Neutrophil (primary cell): ENCODE results near the gene CD99L2.

Source experiments
- H3K27ac ChIP-seq: fragments of 200-600 bp; sonication (generic); 2 replicates; pipeline ENCODE4 v1.5.1; 2016; ENCODE audit warnings: mild to moderate bottlenecking, moderate library complexity
- H3K27me3 ChIP-seq: fragments of 200-600 bp; sonication (generic); 2 replicates; pipeline ENCODE4 v1.6.0; 2016; ENCODE audit warnings: mild to moderate bottlenecking
- H3K36me3 ChIP-seq: fragments of 200-600 bp; sonication (generic); 2 replicates; pipeline ENCODE4 v1.5.1; 2017
- H3K4me1 ChIP-seq, 2 experiments: fragments of 200-600 bp in 1 of 2; sonication (generic) in 1 of 2; 1 replicate in 1 of 2; 2 replicates in 1 of 2; pipeline versions ENCODE4 v1.5.1 to v1.6.1; 2013 to 2016; ENCODE audit warnings: low read depth in 1 of 2, low read length in 1 of 2, mild to moderate bottlenecking in 1 of 2, moderate library complexity in 1 of 2; ENCODE audit not compliant: control insufficient read depth in 1 of 2, insufficient read depth in 1 of 2
- H3K4me3 ChIP-seq, 2 experiments: fragments of 200-600 bp in 1 of 2; sonication (generic) in 1 of 2; 1 replicate in 1 of 2; 2 replicates in 1 of 2; pipeline ENCODE4 v1.5.1; 2013 to 2016; ENCODE audit warnings: low read depth in 1 of 2, low read length in 1 of 2, mild to moderate bottlenecking in 1 of 2, moderate library complexity in 1 of 2
- H3K9me3 ChIP-seq: fragments of 200-600 bp; sonication (generic); 2 replicates; pipeline ENCODE4 v1.5.1; 2016
- TF ChIP-seq, protein P1 (sequence below): fragments of 200-600 bp; sonication (generic); IDR thresholded peaks from 2 replicates; pipeline ENCODE4 v1.5.1; 2016; ENCODE audit warnings: antibody characterized with exemption

The CD99L2 gene

DNA sequence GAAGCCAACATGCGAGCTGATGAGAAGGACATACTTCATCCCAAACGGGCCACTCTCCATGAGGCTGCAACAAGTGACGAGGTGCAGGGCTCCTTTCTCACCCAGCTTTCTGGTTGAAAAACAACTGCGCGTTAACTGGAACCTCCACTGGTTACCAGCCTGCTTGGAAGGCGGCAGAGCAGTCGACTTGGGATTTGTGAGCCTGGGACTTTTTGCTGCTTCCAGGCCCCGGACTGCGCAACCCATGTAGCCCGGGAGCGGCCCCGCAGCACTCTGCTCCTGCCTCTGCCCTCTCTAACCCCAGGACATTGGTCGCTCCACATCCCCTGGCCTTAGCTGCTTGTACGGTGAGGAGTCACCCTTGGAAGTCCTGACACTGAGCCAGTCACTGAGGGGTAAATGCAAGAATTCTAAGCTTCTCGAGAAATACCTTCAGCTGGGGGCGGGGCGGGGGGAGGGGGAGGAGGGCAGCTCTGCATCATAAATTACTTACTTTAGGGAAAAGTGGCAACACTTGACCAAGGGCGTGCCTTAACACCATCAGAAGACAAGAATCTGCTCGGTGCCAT, 132.6 kb downstream of the CD99L2 start:
- Histone ChIP-seq H3K4me3 (no peak overlapping the region), H3K4me1 (peaks cover 8 to 12% of the 10 kb centered on the region in 2 experiments), H3K27ac (no peak overlapping the region), H3K27me3 (no peaks in the 10 kb centered on the region), H3K36me3 (peaks cover 33% of the 10 kb centered on the region), H3K9me3 (no peaks in the 10 kb centered on the region)
- TF ChIP-seq, protein P1, sequence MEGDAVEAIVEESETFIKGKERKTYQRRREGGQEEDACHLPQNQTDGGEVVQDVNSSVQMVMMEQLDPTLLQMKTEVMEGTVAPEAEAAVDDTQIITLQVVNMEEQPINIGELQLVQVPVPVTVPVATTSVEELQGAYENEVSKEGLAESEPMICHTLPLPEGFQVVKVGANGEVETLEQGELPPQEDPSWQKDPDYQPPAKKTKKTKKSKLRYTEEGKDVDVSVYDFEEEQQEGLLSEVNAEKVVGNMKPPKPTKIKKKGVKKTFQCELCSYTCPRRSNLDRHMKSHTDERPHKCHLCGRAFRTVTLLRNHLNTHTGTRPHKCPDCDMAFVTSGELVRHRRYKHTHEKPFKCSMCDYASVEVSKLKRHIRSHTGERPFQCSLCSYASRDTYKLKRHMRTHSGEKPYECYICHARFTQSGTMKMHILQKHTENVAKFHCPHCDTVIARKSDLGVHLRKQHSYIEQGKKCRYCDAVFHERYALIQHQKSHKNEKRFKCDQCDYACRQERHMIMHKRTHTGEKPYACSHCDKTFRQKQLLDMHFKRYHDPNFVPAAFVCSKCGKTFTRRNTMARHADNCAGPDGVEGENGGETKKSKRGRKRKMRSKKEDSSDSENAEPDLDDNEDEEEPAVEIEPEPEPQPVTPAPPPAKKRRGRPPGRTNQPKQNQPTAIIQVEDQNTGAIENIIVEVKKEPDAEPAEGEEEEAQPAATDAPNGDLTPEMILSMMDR: no peak

DNA sequence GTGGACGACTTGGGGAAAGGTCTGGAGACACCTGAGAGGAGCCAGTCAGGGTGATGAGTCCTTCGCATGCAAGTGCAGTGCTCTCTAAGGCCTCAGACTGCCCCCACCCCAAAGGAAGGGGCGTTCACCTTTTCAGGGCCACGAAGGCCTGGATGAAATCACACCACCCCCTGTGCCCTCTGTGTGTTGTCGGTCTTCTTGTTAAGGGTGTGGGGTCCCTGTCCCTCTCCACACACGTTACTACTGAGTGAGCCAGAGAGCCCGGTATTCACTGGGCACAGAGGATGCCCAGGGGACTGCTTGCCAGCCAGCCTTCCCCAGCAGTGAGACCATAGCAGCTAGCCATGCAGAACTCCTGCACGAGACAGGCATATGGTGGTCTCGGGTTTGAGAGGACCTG, 133.2 kb downstream of the CD99L2 start:
- no peaks in the 10 kb centered on the region for H3K9me3 ChIP-seq
- H3K4me1 ChIP-seq: peaks cover 8 to 12% of the 10 kb centered on the region in 2 experiments
- no peak overlapping the region for H3K27ac ChIP-seq
- TF ChIP-seq, protein P1: no peak
- H3K36me3 ChIP-seq: peaks cover 33% of the 10 kb centered on the region
- no peak overlapping the region for H3K4me3 ChIP-seq
- H3K27me3 ChIP-seq: no peaks in the 10 kb centered on the region

DNA sequence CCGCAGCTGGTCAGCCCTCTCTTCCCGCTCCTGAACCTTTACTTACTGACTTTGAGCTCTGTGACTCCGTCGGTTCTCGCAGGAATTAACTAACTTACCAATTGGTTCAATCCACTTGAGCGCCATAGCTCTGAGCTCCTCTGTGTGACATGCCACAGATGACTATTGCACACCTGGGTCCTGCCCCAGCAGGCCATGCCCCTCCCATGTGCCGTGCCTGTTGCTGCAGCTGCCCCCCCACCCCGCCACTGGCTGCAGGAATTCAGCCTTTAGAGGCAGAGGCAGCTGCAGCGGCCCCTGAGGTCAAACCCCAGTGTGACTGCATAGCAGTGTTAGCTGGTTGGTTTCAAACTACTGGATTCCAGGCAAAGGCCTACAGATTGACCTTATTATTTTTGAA, 134.7 kb downstream of the CD99L2 start:
- TF ChIP-seq, protein P1: no peak

DNA sequence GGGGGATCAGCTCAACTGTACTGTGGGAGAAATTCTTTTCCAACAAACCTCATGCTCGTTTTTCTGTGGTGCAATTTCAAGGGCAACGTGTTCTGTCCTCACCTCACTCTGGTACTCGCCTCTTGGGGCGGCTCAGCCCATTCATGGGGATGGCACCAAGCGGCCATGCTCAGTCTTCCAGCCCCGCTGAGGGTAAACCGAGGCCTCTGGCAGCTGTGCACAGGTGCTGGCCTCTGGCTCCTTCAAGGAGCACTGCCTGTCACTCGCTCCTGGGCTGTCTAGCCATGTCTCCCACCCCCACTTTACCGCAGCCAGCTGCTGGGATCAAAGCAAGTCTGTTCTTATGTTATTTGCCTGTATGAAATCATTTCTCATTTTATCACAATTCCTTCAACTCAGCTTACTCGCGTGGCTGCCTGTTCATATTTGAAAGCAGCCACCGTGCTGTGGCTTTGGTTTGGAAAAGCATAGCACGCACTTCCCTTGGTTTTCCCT, 135.1 kb downstream of the CD99L2 start:
- H3K4me1 ChIP-seq: peaks cover 8 to 12% of the 10 kb centered on the region in 2 experiments
- no peaks in the 10 kb centered on the region for H3K27me3 ChIP-seq
- no peaks in the 10 kb centered on the region for H3K9me3 ChIP-seq
- peaks cover 47% of the 10 kb centered on the region for H3K36me3 ChIP-seq
- TF ChIP-seq, protein P1: no peak
- no peak overlapping the region for H3K27ac ChIP-seq
- H3K4me3 ChIP-seq: no peak overlapping the region

More for the DNA sequence above, 134.7 kb downstream of the CD99L2 start:
- H3K27ac ChIP-seq: no peak overlapping the region
- H3K36me3 ChIP-seq: peaks cover 46% of the 10 kb centered on the region
- no peaks in the 10 kb centered on the region for H3K27me3 ChIP-seq
- no peaks in the 10 kb centered on the region for H3K9me3 ChIP-seq
- H3K4me3 ChIP-seq: no peak overlapping the region
- peaks cover 8 to 12% of the 10 kb centered on the region in 2 experiments for H3K4me1 ChIP-seq

DNA sequence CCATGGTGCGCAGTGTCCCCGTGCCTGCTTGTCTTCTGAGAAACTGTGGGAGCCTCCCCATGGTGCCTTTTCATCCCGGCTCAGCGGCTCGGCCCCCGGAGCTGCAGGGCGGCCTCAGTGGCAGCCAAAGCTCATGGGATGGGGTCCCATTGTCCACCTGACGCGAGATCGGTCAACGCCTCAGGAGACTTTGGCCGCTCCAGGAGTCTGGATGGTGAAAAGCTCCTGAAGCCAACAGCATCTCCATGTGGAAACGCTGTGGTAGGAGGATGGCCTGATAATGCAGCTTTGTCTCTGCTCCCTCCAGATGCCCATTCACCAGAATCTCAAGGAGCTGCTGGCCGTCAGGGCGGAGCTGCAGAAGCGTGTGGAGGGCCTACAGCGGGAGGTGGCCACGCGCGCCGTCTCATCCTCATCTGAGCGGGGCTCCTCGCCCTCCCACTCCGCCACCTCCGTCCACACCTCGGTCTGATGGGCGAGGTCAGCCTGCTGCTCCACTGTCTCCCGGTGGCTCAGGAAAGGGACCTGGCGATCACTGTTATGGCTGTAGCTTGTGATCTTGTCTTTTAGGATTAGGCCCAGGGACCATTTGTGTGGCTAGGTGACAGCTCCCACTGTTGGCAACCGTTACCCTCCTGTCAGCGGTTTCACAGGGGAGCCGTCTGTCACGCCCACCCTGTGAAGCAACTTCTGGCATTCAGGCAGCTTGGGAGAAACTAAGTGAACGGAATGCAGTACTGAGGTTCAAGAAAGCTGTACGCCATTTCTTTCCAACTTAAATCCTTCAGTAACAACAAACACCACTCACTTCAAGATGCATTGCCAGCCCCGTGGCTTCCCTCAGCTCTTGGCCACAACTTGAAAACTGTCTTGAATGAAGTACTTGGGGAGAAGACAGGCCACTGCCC, 136.0 kb downstream of the CD99L2 start:
- Histone ChIP-seq H3K9me3 (no peaks in the 10 kb centered on the region), H3K4me3 (no peak overlapping the region), H3K27ac (no peak overlapping the region), H3K27me3 (no peaks in the 10 kb centered on the region), H3K36me3 (peaks cover 56% of the 10 kb centered on the region), H3K4me1 (peaks cover 4 to 5% of the 10 kb centered on the region in 2 experiments)
- TF ChIP-seq, protein P1: no peak
